ENCODE data around the gene LDLRAD4. TPM values are rescaled to one million over a fixed set of nuclear protein-coding genes. Genes with fewer than 3 reads are reported as not detected.

LDLRAD4 gene
- total and polyA plus RNA-seq, 9 of the 15 experiments (the other 6 are each of a cell fraction or from before 2014, with no cell fraction given): 0.01 TPM; not detected in 8

- FAIRE-seq (no peak), DNase-seq (ENCODE audit: extremely low read depth in 1 of 4, low spot score in 3 of 4) (no peak), ATAC-seq (no peak)
- 0% methylated on average over 3 of the region's 3 CpGs for WGBS (ENCODE audit: insufficient coverage, low coverage, missing lambda C conversion rate)
- no peak overlapping the region for H3K9ac ChIP-seq (ENCODE audit: insufficient read depth in 1 of 2, low read depth in 2 of 2, low read length in 2 of 2)
- H2AFZ ChIP-seq (ENCODE audit: low read depth, low read length): no peak overlapping the region
- TF ChIP-seq FOXP1 (CRISPR knock-in tag; IDR thresholded peaks at IDR 0.05) (no peak), PHB (CRISPR knock-in tag; IDR thresholded peaks at IDR 0.05) (no peak)
- intact Hi-C loops (cut with micrococcal nuclease): no loop called here
- no peak overlapping the region for H3K4me2 ChIP-seq (ENCODE audit: insufficient read depth, low read length)
- no peaks in the 10 kb centered on the region for H3K79me2 ChIP-seq (ENCODE audit: control insufficient read depth, insufficient read depth, low read length)
- peaks cover 3 to 48% of the 10 kb centered on the region in 2 experiments; a peak in 3 of 5 replicates for H3K27me3 ChIP-seq (ENCODE audit: control insufficient read depth in 2 of 2, insufficient read depth in 2 of 2, low read length in 2 of 2)
- H3K4me1 ChIP-seq (replicated peaks in 1 of 2; ENCODE audit: control insufficient read depth in 2 of 2, insufficient read depth in 2 of 2, low read length in 2 of 2): no peaks in the 10 kb centered on the region
- in situ Hi-C loops (cut with MboI): no loop called here
- BruUV-seq (replicated peaks): no TSS peak
- H3K9me3 ChIP-seq (replicated peaks; ENCODE audit: control insufficient read depth, insufficient read depth, low read depth, low read length): no peaks in the 10 kb centered on the region
- ChIA-PET CTCF (ENCODE audit: low intra/inter-chr PET ratio) (no interaction called here), POLR2A (no interaction called here)
- no peaks in the 10 kb centered on the region for H4K20me1 ChIP-seq (replicated peaks; ENCODE audit: control insufficient read depth, insufficient read depth, low read length)
- H3K27ac ChIP-seq (ENCODE audit: extremely low read depth, low read depth, low read length): no peak overlapping the region
- H3K4me3 ChIP-seq: no peak overlapping the region
- H3K9me1 ChIP-seq (ENCODE audit: control insufficient read depth, insufficient read depth, low read length): no peaks in the 10 kb centered on the region
- no peaks in the 10 kb centered on the region for H3K36me3 ChIP-seq (ENCODE audit: control insufficient read depth, insufficient read depth, low read length)
Observed at GRCh38 chr18:13456736-13457271, 238.2 kb downstream of the LDLRAD4 start.

GRCh38 chr18:13457327-13457726 lies 238.8 kb downstream of the LDLRAD4 start:
- BruUV-seq (replicated peaks): no TSS peak
- intact Hi-C loops (cut with micrococcal nuclease) (no loop called here), in situ Hi-C loops (cut with MboI) (no loop called here)
- no peaks in the 10 kb centered on the region for H3K4me1 ChIP-seq (replicated peaks in 1 of 2; ENCODE audit: control insufficient read depth in 2 of 2, insufficient read depth in 2 of 2, low read length in 2 of 2)
- no peak for ATAC-seq
- WGBS (ENCODE audit: insufficient coverage, low coverage, missing lambda C conversion rate): 2% methylated on average over 10 of the region's 10 CpGs
- H3K27me3 ChIP-seq (ENCODE audit: control insufficient read depth in 2 of 2, insufficient read depth in 2 of 2, low read length in 2 of 2): peaks cover 3 to 47% of the 10 kb centered on the region in 2 experiments; a peak in 3 of 5 replicates
- H3K4me3 ChIP-seq: no peak overlapping the region
- no peaks in the 10 kb centered on the region for H3K36me3 ChIP-seq (ENCODE audit: control insufficient read depth, insufficient read depth, low read length)
- no peak overlapping the region for H3K4me2 ChIP-seq (ENCODE audit: insufficient read depth, low read length)
- no peaks in the 10 kb centered on the region for H3K79me2 ChIP-seq (ENCODE audit: control insufficient read depth, insufficient read depth, low read length)
- DNase-seq (ENCODE audit: extremely low read depth in 1 of 4, low spot score in 3 of 4): no peak
- no peaks in the 10 kb centered on the region for H4K20me1 ChIP-seq (replicated peaks; ENCODE audit: control insufficient read depth, insufficient read depth, low read length)
- no peak for FAIRE-seq
- H3K27ac ChIP-seq (ENCODE audit: extremely low read depth, low read depth, low read length): no peak overlapping the region
- no peak overlapping the region for H2AFZ ChIP-seq (ENCODE audit: low read depth, low read length)
- ChIA-PET POLR2A (interaction anchor here (0.6 kb wide), 1 partner anchor 19 kb away, joined by 3 read pairs; no protein-coding TSS in a partner anchor), CTCF (ENCODE audit: low intra/inter-chr PET ratio) (no interaction called here)
- H3K9me1 ChIP-seq (ENCODE audit: control insufficient read depth, insufficient read depth, low read length): no peaks in the 10 kb centered on the region
- H3K9me3 ChIP-seq (replicated peaks; ENCODE audit: control insufficient read depth, insufficient read depth, low read depth, low read length): no peaks in the 10 kb centered on the region
- H3K9ac ChIP-seq (ENCODE audit: insufficient read depth in 1 of 2, low read depth in 2 of 2, low read length in 2 of 2): no peak overlapping the region
- TF ChIP-seq ZNF239 (CRISPR knock-in tag; IDR thresholded peaks at IDR 0.05): no peak
- no peak for TF ChIP-seq ZNF699 (CRISPR knock-in tag; IDR thresholded peaks at IDR 0.05; ENCODE audit: insufficient replicate concordance)
- TF ChIP-seq ZNF511 (CRISPR knock-in tag; IDR thresholded peaks at IDR 0.05): no peak
- no peak for TF ChIP-seq PML (IDR thresholded peaks at IDR 0.05; ENCODE audit: low read length)
- no peak for TF ChIP-seq SMAD4 (CRISPR knock-in tag; conservative IDR thresholded peaks at IDR 0.05)
- no peak for TF ChIP-seq PRDM10 (IDR thresholded peaks at IDR 0.05; ENCODE audit: partially characterized antibody)
- no peak for TF ChIP-seq STAT6 (CRISPR knock-in tag; IDR thresholded peaks at IDR 0.05)

Measured in K562 (cell line).